Endothelial cell (in vitro differentiated cells): ENCODE measurements around the gene GREB1. TPM values are rescaled to one million over a fixed set of nuclear protein-coding genes. Genes with fewer than 3 reads are reported as not detected.

Experiments
- DNase-seq: peaks from one replicate; pipeline ENCODE4 v3.0.0; 2021; ENCODE audit warnings: low spot score
- H3K27ac Mint-ChIP-seq: one replicate; pipeline ENCODE4 v1.8.0; 2021; ENCODE audit warnings: mixed read lengths, inconsistent platforms; ENCODE audit not compliant: unreplicated experiment
- H3K27me3 Mint-ChIP-seq: one replicate; pipeline ENCODE4 v1.8.0; 2021; ENCODE audit warnings: mild to moderate bottlenecking, moderate library complexity, mixed read lengths, inconsistent platforms; ENCODE audit not compliant: unreplicated experiment
- H3K36me3 Mint-ChIP-seq: one replicate; pipeline ENCODE4 v1.8.0; 2021; ENCODE audit warnings: mild to moderate bottlenecking, low read depth, mixed read lengths, inconsistent platforms; ENCODE audit not compliant: unreplicated experiment
- H3K4me1 Mint-ChIP-seq: one replicate; pipeline ENCODE4 v1.8.0; 2021; ENCODE audit warnings: mild to moderate bottlenecking, mixed read lengths, inconsistent platforms; ENCODE audit not compliant: unreplicated experiment
- H3K4me3 Mint-ChIP-seq: one replicate; pipeline ENCODE4 v1.8.0; 2021; ENCODE audit warnings: mild to moderate bottlenecking, mixed read lengths, inconsistent platforms; ENCODE audit not compliant: unreplicated experiment
- H3K9me3 Mint-ChIP-seq: one replicate; pipeline ENCODE4 v1.8.0; 2021; ENCODE audit warnings: mixed read lengths, inconsistent platforms; ENCODE audit not compliant: unreplicated experiment
- CTCF ChIP-seq: fragments of 200-600 bp; sonication (generic); IDR thresholded peaks from one replicate; pipeline ENCODE4 v1.5.0; 2021; ENCODE audit warnings: antibody characterized with exemption; ENCODE audit not compliant: unreplicated experiment
- total RNA-seq: library from RNA; stranded (reverse); fragmentation: NEBNext Ultra II Directional; extraction: Animal tissue kit (Norgen Biotek cat#: 25700); gene quantifications from one replicate; pipeline ENCODE4 v1.2.1, GENCODE V29; 2021; ENCODE audit not compliant: unreplicated experiment

The GREB1 gene
- total RNA-seq, 1 donor from 2014 or later, result 35.9 TPM

- H3K4me1 Mint-ChIP-seq, result peaks cover 15% of the 10 kb centered on the region
- peaks cover 14% of the 10 kb centered on the region for H3K27me3 Mint-ChIP-seq
- H3K4me3 Mint-ChIP-seq, result no peak overlapping the region
- H3K27ac Mint-ChIP-seq, result no peak overlapping the region
- TF ChIP-seq CTCF, result no peak
- no peaks in the 10 kb centered on the region for H3K9me3 Mint-ChIP-seq
- no peak for DNase-seq
- H3K36me3 Mint-ChIP-seq, result peaks cover 33% of the 10 kb centered on the region
Observed at GRCh38 chr2:11580697-11581096, 46.9 kb downstream of the GREB1 start.

GRCh38 chr2:11581124-11581796 lies 47.4 kb downstream of the GREB1 start:
- Mint-ChIP-seq H3K9me3 (no peaks in the 10 kb centered on the region), H3K4me3 (no peak overlapping the region), H3K36me3 (peaks cover 28% of the 10 kb centered on the region), H3K27ac (no peak overlapping the region), H3K4me1 (peaks cover 13% of the 10 kb centered on the region), H3K27me3 (peaks cover 15% of the 10 kb centered on the region)
- no peak for TF ChIP-seq CTCF
- no peak for DNase-seq

- no peak overlapping the region for H3K4me3 Mint-ChIP-seq
- peaks cover 27% of the 10 kb centered on the region for H3K36me3 Mint-ChIP-seq
- no peak for DNase-seq
- TF ChIP-seq CTCF, result no peak
- no peaks in the 10 kb centered on the region for H3K9me3 Mint-ChIP-seq
- H3K4me1 Mint-ChIP-seq, result peaks cover 13% of the 10 kb centered on the region
- no peak overlapping the region for H3K27ac Mint-ChIP-seq
- peaks cover 16% of the 10 kb centered on the region for H3K27me3 Mint-ChIP-seq
Observed at GRCh38 chr2:11581797-11582611, 48.2 kb downstream of the GREB1 start.

GRCh38 chr2:11582612-11582861 lies 48.7 kb downstream of the GREB1 start:
- no peak overlapping the region for H3K27ac Mint-ChIP-seq
- peaks cover 31% of the 10 kb centered on the region for H3K36me3 Mint-ChIP-seq
- H3K4me1 Mint-ChIP-seq, result peaks cover 12% of the 10 kb centered on the region

More at GRCh38 chr2:11582612-11582861, 48.7 kb downstream of the GREB1 start:
- H3K27me3 Mint-ChIP-seq, result peaks cover 16% of the 10 kb centered on the region
- H3K4me3 Mint-ChIP-seq, result no peak overlapping the region
- no peaks in the 10 kb centered on the region for H3K9me3 Mint-ChIP-seq
- DNase-seq, result no peak
- TF ChIP-seq CTCF, result no peak
